HCT116 (cell line): ENCODE results near the gene PTGDS. TPM values are rescaled to one million over a fixed set of nuclear protein-coding genes. Genes with fewer than 3 reads are reported as not detected.

Experiments used
- ATAC-seq: fragments of 200-7000 bp; cut with Tn5 transposase; 2 replicates; pipeline ENCODE4 v1.9.1; 2020; ENCODE audit warnings: mild to moderate bottlenecking, moderate library complexity
- BruUV-seq: library from RNA; stranded (reverse); fragments of 400-500 nt; replicated peaks from 2 replicates; lab custom pipeline; 2021; lab: Mats Ljungman, UMichigan
- CTCF ChIA-PET: fragments of 300-600 bp; sonication (Branson Sonifier 250); formaldehyde crosslinking; loops from one replicate; lab custom pipeline; 2021; ENCODE audit warnings: antibody characterized with exemption; lab: Charles Lee
- POLR2A ChIA-PET: fragments of 300-600, 350-600 bp; sonication (Branson Sonifier 250); formaldehyde crosslinking; loops from one replicate; lab custom pipeline; 2021; ENCODE audit warnings: antibody characterized with exemption; lab: Charles Lee
- RAD21 ChIA-PET, 2 experiments: fragments of 300-600 bp; sonication (Branson Sonifier 250); formaldehyde crosslinking; loops; one replicate each; lab custom pipeline; 2023; ENCODE audit warnings: low total read pairs in 2 of 2; ENCODE audit not compliant: uncharacterized antibody in 2 of 2, unreplicated experiment in 2 of 2, low non-redundant PET in 1 of 2; lab: Charles Lee
- DNase-seq: peaks from one replicate; pipeline ENCODE4 v3.0.0-alpha.2; 2010; ENCODE audit warnings: low read depth, low spot score
- H2AFZ ChIP-seq: fragments of 200-600 bp; shearing (Covaris generic), sonication (generic); 2 replicates; pipeline ENCODE4 v1.6.1; 2017; ENCODE audit warnings: low read depth, mixed run types, mixed read lengths, antibody characterized with exemption, low read length; ENCODE audit not compliant: poor library complexity, severe bottlenecking
- H3K27ac ChIP-seq: 2 replicates; pipeline ENCODE4 v1.5.1; 2012; ENCODE audit warnings: low read depth, low read length
- H3K27me3 ChIP-seq: fragments of 200-600 bp; sonication (generic); 2 replicates; pipeline ENCODE4 v1.6.1; 2016; ENCODE audit warnings: mixed run types, low read length, mixed read lengths; ENCODE audit not compliant: insufficient read depth
- H3K36me3 ChIP-seq, 2 experiments: fragments of 200-500 bp in 1 of 2; fragments of 200-600 bp in 1 of 2; sonication (Bioruptor generic) in 1 of 2; sonication (generic) in 1 of 2; 2 replicates each; pipeline versions ENCODE4 v1.5.1 to v1.6.1; 2014 to 2016; ENCODE audit warnings: low read length in 2 of 2, inconsistent platforms in 1 of 2, mixed read lengths in 1 of 2, mixed run types in 1 of 2; ENCODE audit not compliant: insufficient read depth in 2 of 2, control insufficient read depth in 1 of 2
- H3K4me1 ChIP-seq, 2 experiments: fragments of 200-600 bp in 1 of 2; sonication (generic) in 1 of 2; 2 replicates each; pipeline versions ENCODE4 v1.5.1 to v1.6.1; 2012 to 2017; ENCODE audit warnings: low read length in 2 of 2, inconsistent platforms in 1 of 2, mild to moderate bottlenecking in 1 of 2, mixed read lengths in 1 of 2, mixed run types in 1 of 2, moderate library complexity in 1 of 2; ENCODE audit not compliant: insufficient read depth in 2 of 2, control insufficient read depth in 1 of 2
- H3K4me2 ChIP-seq: fragments of 200-600 bp; sonication (generic); 2 replicates; pipeline ENCODE4 v1.6.1; 2017; ENCODE audit warnings: mixed run types, low read length, mixed read lengths
- H3K4me3 ChIP-seq, 2 experiments: fragments of 200-600 bp in 1 of 2; sonication (generic) in 1 of 2; replicated peaks in 1 of 2; 2 replicates each; pipeline ENCODE4 v1.5.1; 2011 to 2016; ENCODE audit warnings: low read length in 2 of 2, control low read depth in 1 of 2, low read depth in 1 of 2, mild to moderate bottlenecking in 1 of 2, mixed read lengths in 1 of 2, mixed run types in 1 of 2
- H3K79me2 ChIP-seq: fragments of 200-600 bp; sonication (generic); 2 replicates; pipeline ENCODE4 v1.6.1; 2017; ENCODE audit warnings: mild to moderate bottlenecking, mixed run types, low read length, moderate library complexity, mixed read lengths; ENCODE audit not compliant: insufficient read depth
- H3K9ac ChIP-seq: fragments of 200-600 bp; sonication (generic); 2 replicates; pipeline ENCODE4 v1.6.1; 2016; ENCODE audit warnings: low read length, mixed read lengths
- H3K9me2 ChIP-seq: fragments of 200-600 bp; sonication (generic), shearing (Covaris generic); 2 replicates; pipeline ENCODE4 v1.6.1; 2017; ENCODE audit warnings: mixed run types, mild to moderate bottlenecking, moderate library complexity; ENCODE audit not compliant: insufficient read depth
- H3K9me3 ChIP-seq, 2 experiments: fragments of 200-500 bp in 1 of 2; fragments of 200-600 bp in 1 of 2; sonication (Bioruptor generic) in 1 of 2; sonication (generic) in 1 of 2; 2 replicates each; pipeline ENCODE4 v1.6.1; 2014 to 2017; ENCODE audit warnings: low read length in 2 of 2, mixed read lengths in 2 of 2, inconsistent platforms in 1 of 2, low read depth in 1 of 2, mild to moderate bottlenecking in 1 of 2, mixed run types in 1 of 2, moderate library complexity in 1 of 2; ENCODE audit not compliant: control insufficient read depth in 1 of 2, insufficient read depth in 1 of 2
- H4K20me1 ChIP-seq: fragments of 200-600 bp; sonication (generic), shearing (Covaris generic); 2 replicates; pipeline ENCODE4 v1.6.1; 2017; ENCODE audit warnings: mixed run types, mild to moderate bottlenecking, moderate library complexity; ENCODE audit not compliant: insufficient read depth
- EGR1 ChIP-seq: IDR thresholded peaks from 2 replicates; pipeline ENCODE4 v1.6.1; 2012; ENCODE audit warnings: low read depth
- ELF1 ChIP-seq: IDR thresholded peaks from 2 replicates; pipeline ENCODE4 v1.6.1; 2012; ENCODE audit warnings: low read depth, borderline replicate concordance
- POLR2A ChIP-seq: IDR thresholded peaks from 2 replicates; pipeline ENCODE4 v1.7.0; 2011; ENCODE audit warnings: borderline replicate concordance; ENCODE audit not compliant: insufficient read depth, insufficient read length; ENCODE audit errors: extremely low read depth
- POLR2AphosphoS5 ChIP-seq: IDR thresholded peaks from 2 replicates; pipeline ENCODE4 v1.6.1; 2011; ENCODE audit warnings: mild to moderate bottlenecking, low read depth, low read length, moderate library complexity
- RAD21 ChIP-seq: IDR thresholded peaks from 2 replicates; pipeline ENCODE4 v1.6.1; 2012; ENCODE audit warnings: low read depth, mild to moderate bottlenecking
- SP1 ChIP-seq: IDR thresholded peaks from 2 replicates; pipeline ENCODE4 v1.6.1; 2012; ENCODE audit warnings: low read depth
- YY1 ChIP-seq: IDR thresholded peaks from 2 replicates; pipeline ENCODE4 v1.6.1; 2011; ENCODE audit warnings: low read length, low read depth, moderate library complexity, mild to moderate bottlenecking; ENCODE audit not compliant: insufficient replicate concordance; ENCODE audit errors: extremely low read depth
- intact Hi-C: fragments of 100-400 bp; cut with micrococcal nuclease; formaldehyde crosslinking; loops from 2 replicates; pipeline ENCODE4 v1.10.0; 2022
- total RNA-seq: library from RNA; stranded (reverse); gene quantifications from one replicate; pipeline ENCODE4 v1.2.1, GENCODE V29; 2021; ENCODE audit not compliant: unreplicated experiment
- TF ChIP-seq, protein P1 (sequence below): IDR thresholded peaks from 2 replicates; pipeline ENCODE4 v1.6.1; 2012
- TF ChIP-seq, protein P2 (sequence below), 3 experiments: fragments of 200-600 bp in 1 of 3; sonication (generic) in 1 of 3; IDR thresholded peaks in 2 of 3; conservative IDR thresholded peaks in 1 of 3; 2 replicates each; pipeline ENCODE4 v1.5.1; 2012 to 2017; ENCODE audit warnings: low read depth in 2 of 3, low read length in 2 of 3, antibody characterized with exemption in 1 of 3, borderline replicate concordance in 1 of 3, control low read depth in 1 of 3, mild to moderate bottlenecking in 1 of 3, mixed read lengths in 1 of 3, mixed run types in 1 of 3, moderate library complexity in 1 of 3; ENCODE audit not compliant: insufficient read depth in 1 of 3
- TF ChIP-seq, protein P3 (sequence below): IDR thresholded peaks from 2 replicates; pipeline ENCODE4 v1.6.1; 2012
- TF ChIP-seq, protein P4 (sequence below): IDR thresholded peaks from 2 replicates; pipeline ENCODE4 v1.6.1; 2011; ENCODE audit warnings: mild to moderate bottlenecking, low read length, moderate library complexity; ENCODE audit not compliant: insufficient replicate concordance; ENCODE audit errors: extremely low read depth
- TF ChIP-seq, protein P5 (sequence below): IDR thresholded peaks from 2 replicates; pipeline ENCODE4 v1.6.1; 2012; ENCODE audit warnings: low read depth

The PTGDS gene
- total RNA-seq, 1 experiment from 2014 or later, result 3.1 TPM

DNA sequence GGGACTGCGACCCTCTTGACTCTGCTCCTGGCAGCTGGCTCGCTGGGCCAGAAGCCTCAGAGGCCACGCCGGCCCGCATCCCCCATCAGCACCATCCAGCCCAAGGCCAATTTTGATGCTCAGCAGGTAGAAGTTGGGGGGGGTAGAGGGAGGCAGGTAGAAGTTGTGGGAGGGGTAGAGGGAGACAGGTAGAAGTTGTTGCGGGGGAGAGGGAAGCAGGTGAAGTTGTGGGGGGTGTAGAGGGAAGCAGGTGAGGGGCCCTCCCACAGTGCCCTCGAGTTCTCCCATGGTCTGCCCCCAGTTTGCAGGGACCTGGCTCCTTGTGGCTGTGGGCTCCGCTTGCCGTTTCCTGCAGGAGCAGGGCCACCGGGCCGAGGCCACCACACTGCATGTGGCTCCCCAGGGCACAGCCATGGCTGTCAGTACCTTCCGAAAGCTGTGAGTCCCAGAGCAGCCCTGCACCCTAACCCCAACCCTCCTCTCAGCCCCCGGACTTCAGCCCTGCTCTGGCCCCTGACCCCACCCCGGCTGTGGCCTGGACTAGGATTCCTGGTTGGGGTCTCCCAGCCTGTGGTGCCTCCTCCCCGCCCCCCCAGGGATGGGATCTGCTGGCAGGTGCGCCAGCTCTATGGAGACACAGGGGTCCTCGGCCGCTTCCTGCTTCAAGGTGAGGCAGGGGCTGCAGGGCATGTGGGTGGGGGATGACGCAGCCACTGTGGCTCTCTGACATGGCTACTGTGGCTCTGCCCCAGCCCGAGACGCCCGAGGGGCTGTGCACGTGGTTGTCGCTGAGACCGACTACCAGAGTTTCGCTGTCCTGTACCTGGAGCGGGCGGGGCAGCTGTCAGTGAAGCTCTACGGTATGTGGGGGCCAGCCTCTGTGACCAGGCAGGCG is 31.7 kb upstream of the PTGDS start:
- ATAC-seq (no peak), DNase-seq (no peak)
- Histone ChIP-seq H3K9ac (no peak overlapping the region), H4K20me1 (no peaks in the 10 kb centered on the region), H3K9me3 (no peaks in the 10 kb centered on the region), H3K27ac (peak overlapping the region; percentile 97), H2AFZ (no peak overlapping the region), H3K4me3 (peak overlapping the region in 1 of 2 experiments; percentile 88; a peak in 3 of 4 replicates), H3K4me2 (peak overlapping the region; percentile 45), H3K79me2 (peaks cover 20% of the 10 kb centered on the region), H3K9me2 (no peaks in the 10 kb centered on the region), H3K27me3 (no peaks in the 10 kb centered on the region), H3K36me3 (peaks cover 8 to 12% of the 10 kb centered on the region in 2 experiments; a peak in 3 of 4 replicates), H3K4me1 (peaks cover 25 to 49% of the 10 kb centered on the region in 2 experiments)
- BruUV-seq, result no TSS peak
- ChIA-PET RAD21 (no interaction called here), POLR2A (no interaction called here), CTCF (interaction anchor here (0.6 to 1.4 kb wide), 4 partner anchors 15 to 101 kb away, joined by 3 to 9 read pairs (median 3); no protein-coding TSS in a partner anchor)
- intact Hi-C loops, result loop anchor here (10.0 kb wide), 1 partner anchor 101 kb away; the partner anchor contains the start of genes AJM1 and PHPT1
- TF ChIP-seq, protein P1, sequence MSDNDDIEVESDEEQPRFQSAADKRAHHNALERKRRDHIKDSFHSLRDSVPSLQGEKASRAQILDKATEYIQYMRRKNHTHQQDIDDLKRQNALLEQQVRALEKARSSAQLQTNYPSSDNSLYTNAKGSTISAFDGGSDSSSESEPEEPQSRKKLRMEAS, result no peak
- TF ChIP-seq ELF1 (no peak), YY1 (no peak), POLR2AphosphoS5 (no peak), SP1 (no peak), EGR1 (no peak), POLR2A (no peak), RAD21 (no peak)
- TF ChIP-seq, protein P2, sequence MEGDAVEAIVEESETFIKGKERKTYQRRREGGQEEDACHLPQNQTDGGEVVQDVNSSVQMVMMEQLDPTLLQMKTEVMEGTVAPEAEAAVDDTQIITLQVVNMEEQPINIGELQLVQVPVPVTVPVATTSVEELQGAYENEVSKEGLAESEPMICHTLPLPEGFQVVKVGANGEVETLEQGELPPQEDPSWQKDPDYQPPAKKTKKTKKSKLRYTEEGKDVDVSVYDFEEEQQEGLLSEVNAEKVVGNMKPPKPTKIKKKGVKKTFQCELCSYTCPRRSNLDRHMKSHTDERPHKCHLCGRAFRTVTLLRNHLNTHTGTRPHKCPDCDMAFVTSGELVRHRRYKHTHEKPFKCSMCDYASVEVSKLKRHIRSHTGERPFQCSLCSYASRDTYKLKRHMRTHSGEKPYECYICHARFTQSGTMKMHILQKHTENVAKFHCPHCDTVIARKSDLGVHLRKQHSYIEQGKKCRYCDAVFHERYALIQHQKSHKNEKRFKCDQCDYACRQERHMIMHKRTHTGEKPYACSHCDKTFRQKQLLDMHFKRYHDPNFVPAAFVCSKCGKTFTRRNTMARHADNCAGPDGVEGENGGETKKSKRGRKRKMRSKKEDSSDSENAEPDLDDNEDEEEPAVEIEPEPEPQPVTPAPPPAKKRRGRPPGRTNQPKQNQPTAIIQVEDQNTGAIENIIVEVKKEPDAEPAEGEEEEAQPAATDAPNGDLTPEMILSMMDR (IDR thresholded peaks at IDR 0.05 in 2 of 3, conservative IDR thresholded peaks at IDR 0.05 in 1 of 3; ENCODE audit: borderline replicate concordance in 1 of 3, insufficient read depth in 1 of 3, low read depth in 2 of 3, low read length in 2 of 3), result no peak
- TF ChIP-seq, protein P3, sequence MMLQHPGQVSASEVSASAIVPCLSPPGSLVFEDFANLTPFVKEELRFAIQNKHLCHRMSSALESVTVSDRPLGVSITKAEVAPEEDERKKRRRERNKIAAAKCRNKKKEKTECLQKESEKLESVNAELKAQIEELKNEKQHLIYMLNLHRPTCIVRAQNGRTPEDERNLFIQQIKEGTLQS, result no peak
- TF ChIP-seq, protein P4, sequence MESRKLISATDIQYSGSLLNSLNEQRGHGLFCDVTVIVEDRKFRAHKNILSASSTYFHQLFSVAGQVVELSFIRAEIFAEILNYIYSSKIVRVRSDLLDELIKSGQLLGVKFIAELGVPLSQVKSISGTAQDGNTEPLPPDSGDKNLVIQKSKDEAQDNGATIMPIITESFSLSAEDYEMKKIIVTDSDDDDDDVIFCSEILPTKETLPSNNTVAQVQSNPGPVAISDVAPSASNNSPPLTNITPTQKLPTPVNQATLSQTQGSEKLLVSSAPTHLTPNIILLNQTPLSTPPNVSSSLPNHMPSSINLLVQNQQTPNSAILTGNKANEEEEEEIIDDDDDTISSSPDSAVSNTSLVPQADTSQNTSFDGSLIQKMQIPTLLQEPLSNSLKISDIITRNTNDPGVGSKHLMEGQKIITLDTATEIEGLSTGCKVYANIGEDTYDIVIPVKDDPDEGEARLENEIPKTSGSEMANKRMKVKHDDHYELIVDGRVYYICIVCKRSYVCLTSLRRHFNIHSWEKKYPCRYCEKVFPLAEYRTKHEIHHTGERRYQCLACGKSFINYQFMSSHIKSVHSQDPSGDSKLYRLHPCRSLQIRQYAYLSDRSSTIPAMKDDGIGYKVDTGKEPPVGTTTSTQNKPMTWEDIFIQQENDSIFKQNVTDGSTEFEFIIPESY, result no peak
- TF ChIP-seq, protein P5, sequence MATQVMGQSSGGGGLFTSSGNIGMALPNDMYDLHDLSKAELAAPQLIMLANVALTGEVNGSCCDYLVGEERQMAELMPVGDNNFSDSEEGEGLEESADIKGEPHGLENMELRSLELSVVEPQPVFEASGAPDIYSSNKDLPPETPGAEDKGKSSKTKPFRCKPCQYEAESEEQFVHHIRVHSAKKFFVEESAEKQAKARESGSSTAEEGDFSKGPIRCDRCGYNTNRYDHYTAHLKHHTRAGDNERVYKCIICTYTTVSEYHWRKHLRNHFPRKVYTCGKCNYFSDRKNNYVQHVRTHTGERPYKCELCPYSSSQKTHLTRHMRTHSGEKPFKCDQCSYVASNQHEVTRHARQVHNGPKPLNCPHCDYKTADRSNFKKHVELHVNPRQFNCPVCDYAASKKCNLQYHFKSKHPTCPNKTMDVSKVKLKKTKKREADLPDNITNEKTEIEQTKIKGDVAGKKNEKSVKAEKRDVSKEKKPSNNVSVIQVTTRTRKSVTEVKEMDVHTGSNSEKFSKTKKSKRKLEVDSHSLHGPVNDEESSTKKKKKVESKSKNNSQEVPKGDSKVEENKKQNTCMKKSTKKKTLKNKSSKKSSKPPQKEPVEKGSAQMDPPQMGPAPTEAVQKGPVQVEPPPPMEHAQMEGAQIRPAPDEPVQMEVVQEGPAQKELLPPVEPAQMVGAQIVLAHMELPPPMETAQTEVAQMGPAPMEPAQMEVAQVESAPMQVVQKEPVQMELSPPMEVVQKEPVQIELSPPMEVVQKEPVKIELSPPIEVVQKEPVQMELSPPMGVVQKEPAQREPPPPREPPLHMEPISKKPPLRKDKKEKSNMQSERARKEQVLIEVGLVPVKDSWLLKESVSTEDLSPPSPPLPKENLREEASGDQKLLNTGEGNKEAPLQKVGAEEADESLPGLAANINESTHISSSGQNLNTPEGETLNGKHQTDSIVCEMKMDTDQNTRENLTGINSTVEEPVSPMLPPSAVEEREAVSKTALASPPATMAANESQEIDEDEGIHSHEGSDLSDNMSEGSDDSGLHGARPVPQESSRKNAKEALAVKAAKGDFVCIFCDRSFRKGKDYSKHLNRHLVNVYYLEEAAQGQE, result no peak
